ENCODE results near the gene RNF128. TPM values are rescaled to one million over a fixed set of nuclear protein-coding genes. Genes with fewer than 3 reads are reported as not detected.

RNF128 gene
- total RNA-seq, 1 donor from 2014 or later = 18.1 TPM

GRCh38 chrX:106731590-106731989, 5.1 kb downstream of the RNF128 start:
- Histone ChIP-seq H3K27ac (no peak overlapping the region), H3K4me1 (no peaks in the 10 kb centered on the region), H3K27me3 (no peaks in the 10 kb centered on the region), H3K4me3 (no peak overlapping the region), H3K9me3 (no peaks in the 10 kb centered on the region), H3K36me3 (no peaks in the 10 kb centered on the region)
- DNase-seq (no peak), ATAC-seq (no peak)
- no peak for TF ChIP-seq CTCF (IDR thresholded peaks at IDR 0.05)
- intact Hi-C loops (cut with DNase I) = no loop called here

- DNase-seq = no peak
- no peaks in the 10 kb centered on the region for H3K36me3 ChIP-seq
- no peaks in the 10 kb centered on the region for H3K27me3 ChIP-seq
- no peak overlapping the region for H3K4me3 ChIP-seq
- no peak overlapping the region for H3K27ac ChIP-seq
- ATAC-seq = no peak
- H3K4me1 ChIP-seq = no peaks in the 10 kb centered on the region
- intact Hi-C loops (cut with DNase I) = no loop called here
- no peak for TF ChIP-seq CTCF (IDR thresholded peaks at IDR 0.05)
- H3K9me3 ChIP-seq = no peaks in the 10 kb centered on the region
Measured at GRCh38 chrX:106734827-106735226, 8.3 kb downstream of the RNF128 start.

GRCh38 chrX:106740193-106740780, 13.8 kb downstream of the RNF128 start:
- no peak overlapping the region for H3K4me3 ChIP-seq
- no peaks in the 10 kb centered on the region for H3K36me3 ChIP-seq
- no peaks in the 10 kb centered on the region for H3K4me1 ChIP-seq
- ATAC-seq (no peak), DNase-seq (no peak)
- intact Hi-C loops (cut with DNase I) = no loop called here
- TF ChIP-seq CTCF (IDR thresholded peaks at IDR 0.05) = no peak
- no peaks in the 10 kb centered on the region for H3K27me3 ChIP-seq
- no peak overlapping the region for H3K27ac ChIP-seq
- no peaks in the 10 kb centered on the region for H3K9me3 ChIP-seq

GRCh38 chrX:106742193-106742592, 15.7 kb downstream of the RNF128 start:
- H3K36me3 ChIP-seq = no peaks in the 10 kb centered on the region
- H3K4me1 ChIP-seq = no peaks in the 10 kb centered on the region
- TF ChIP-seq CTCF (IDR thresholded peaks at IDR 0.05) = no peak
- no peaks in the 10 kb centered on the region for H3K9me3 ChIP-seq
- H3K27me3 ChIP-seq = no peaks in the 10 kb centered on the region
- DNase-seq = no peak
- intact Hi-C loops (cut with DNase I) = no loop called here
- no peak overlapping the region for H3K27ac ChIP-seq
- ATAC-seq = no peak
- no peak overlapping the region for H3K4me3 ChIP-seq

DNA sequence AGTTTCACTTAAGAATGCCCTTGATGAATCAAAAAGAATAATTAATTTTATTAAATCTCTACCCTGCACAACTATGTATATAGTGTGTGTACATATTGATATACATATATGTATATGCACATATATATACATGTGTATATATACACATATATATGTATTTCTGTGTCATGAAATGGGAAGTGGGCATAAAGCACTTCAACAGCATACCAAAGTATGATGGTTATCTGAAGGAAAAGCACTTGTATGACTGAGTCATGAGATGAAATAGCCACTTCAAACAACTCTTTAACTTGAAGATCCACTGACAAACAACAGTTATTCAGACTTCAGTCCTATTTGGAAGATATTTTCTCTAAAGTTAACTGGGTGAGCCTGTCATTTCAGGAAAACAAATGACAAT, 16.3 kb downstream of the RNF128 start:
- ATAC-seq (no peak), DNase-seq (no peak)
- H3K9me3 ChIP-seq = no peaks in the 10 kb centered on the region
- intact Hi-C loops (cut with DNase I) = no loop called here
- H3K4me3 ChIP-seq = no peak overlapping the region
- no peak for TF ChIP-seq CTCF (IDR thresholded peaks at IDR 0.05)
- H3K27me3 ChIP-seq = no peaks in the 10 kb centered on the region
- no peaks in the 10 kb centered on the region for H3K36me3 ChIP-seq
- no peak overlapping the region for H3K27ac ChIP-seq
- H3K4me1 ChIP-seq = no peaks in the 10 kb centered on the region

- no peaks in the 10 kb centered on the region for H3K9me3 ChIP-seq
- DNase-seq (no peak), ATAC-seq (no peak)
- intact Hi-C loops (cut with DNase I) = no loop called here
- no peak overlapping the region for H3K4me3 ChIP-seq
- H3K27ac ChIP-seq = no peak overlapping the region
- no peaks in the 10 kb centered on the region for H3K36me3 ChIP-seq
- H3K4me1 ChIP-seq = no peaks in the 10 kb centered on the region
- no peaks in the 10 kb centered on the region for H3K27me3 ChIP-seq
- TF ChIP-seq CTCF (IDR thresholded peaks at IDR 0.05) = no peak
Measured at GRCh38 chrX:106748377-106748776, 21.9 kb downstream of the RNF128 start.
